HG03097 (cell line): Measurements from ENCODE around the gene PIGH.
"Not testable (repeated sequence)": the region's sequence is repeated elsewhere in the genome, so short reads cannot be mapped to it uniquely, and the experiment has no call there.

Experiments
- ATAC-seq: cut with Tn5 transposase; IDR thresholded peaks from one replicate; pipeline ENCODE4 v1.9.1; 2021; ENCODE audit not compliant: unreplicated experiment, low FRiP score

The PIGH gene, protein sequence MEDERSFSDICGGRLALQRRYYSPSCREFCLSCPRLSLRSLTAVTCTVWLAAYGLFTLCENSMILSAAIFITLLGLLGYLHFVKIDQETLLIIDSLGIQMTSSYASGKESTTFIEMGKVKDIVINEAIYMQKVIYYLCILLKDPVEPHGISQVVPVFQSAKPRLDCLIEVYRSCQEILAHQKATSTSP

GRCh38 chr14:67599698-67600561 is at the start of gene PIGH:
Gene PIGH (minus strand): TSS chr14:67600268. CDS start chr14:67600203, 65 bp downstream.
- ATAC-seq, result peak; percentile 86

GRCh38 chr14:67646131-67646530 is 46.1 kb upstream of the PIGH start:
- no peak for ATAC-seq

GRCh38 chr14:67645414-67645813 is 45.3 kb upstream of the PIGH start:
- ATAC-seq, result no peak

DNA sequence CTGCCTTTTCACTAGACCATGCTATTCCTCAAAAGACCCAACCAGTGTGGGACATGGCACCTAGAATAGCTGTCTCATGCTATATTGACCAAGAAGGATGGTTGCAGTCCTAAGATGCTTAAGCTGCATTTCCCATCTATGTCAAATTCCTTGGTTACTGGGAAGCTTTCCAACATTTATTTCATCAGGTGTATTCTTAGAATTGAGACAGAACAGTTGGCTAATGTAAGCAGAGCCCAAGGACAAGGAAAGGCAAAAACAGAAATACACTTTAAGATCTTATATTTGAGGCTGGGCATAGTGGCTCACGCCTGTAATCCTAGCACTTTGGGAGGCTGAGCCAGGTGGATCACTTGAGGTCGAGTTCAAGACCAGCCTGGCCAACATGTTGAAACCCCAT is 44.4 kb upstream of the PIGH start:
- ATAC-seq, result no peak

DNA sequence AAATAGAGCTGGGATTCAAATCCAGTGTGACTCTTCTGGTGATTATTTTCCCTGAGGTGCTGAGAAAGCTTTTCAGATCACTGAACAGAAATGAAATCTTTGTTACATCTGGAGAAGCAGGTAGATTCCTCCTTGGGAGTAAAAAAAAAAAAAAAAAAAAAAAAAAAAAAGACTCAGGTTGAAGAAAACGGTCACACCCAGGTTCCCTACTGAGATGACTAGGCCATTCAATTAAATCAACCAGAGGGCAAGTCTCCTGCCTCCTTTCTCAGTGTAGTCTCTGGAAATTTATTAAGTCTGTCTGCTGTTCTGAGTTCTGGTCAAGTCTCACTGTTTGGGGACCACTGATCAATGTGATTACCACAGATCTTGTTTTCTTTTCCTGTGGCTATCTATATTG is 43.6 kb upstream of the PIGH start:
- no peak for ATAC-seq

DNA sequence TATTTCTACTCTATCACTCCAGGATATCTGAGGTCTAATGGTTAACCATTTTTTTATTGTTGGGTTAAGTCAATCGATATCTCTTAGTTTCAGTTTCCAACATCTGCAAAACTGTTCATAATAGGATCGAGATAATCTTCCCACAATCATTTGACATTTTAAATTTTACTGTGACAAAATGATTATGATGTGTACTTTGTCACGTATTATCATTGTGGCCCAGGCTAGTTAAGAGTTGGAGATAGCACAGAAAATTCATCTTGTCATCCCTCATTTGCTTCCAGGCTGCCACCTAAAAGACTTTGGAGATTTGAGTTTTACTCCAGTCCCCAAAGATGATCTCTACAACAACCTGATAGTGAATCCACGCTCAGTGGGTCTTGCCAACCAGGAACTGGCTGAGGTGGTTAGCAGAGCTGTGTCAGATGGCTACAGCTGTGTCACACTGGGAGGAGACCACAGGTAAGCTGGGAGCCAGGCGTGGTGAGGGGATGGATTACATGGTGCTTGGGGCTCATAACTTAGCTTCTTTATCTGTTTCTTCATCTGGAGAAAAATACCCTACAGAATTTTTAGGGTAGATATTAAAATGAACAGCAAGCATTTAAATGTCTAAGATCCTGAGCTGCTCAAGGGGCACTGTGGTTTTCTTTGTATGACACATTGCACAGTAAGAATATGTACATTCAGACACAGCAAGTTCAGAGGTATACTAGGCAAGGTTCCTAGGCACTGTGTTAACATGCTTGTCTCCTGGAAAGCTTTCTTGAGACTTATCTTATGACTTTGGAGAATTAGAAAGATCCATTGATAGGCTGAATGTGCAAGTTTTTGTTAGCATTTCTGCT is 42.1 kb upstream of the PIGH start:
- no peak for ATAC-seq

- no peak for ATAC-seq
Measured at GRCh38 chr14:67641480-67641879, 41.4 kb upstream of the PIGH start.

DNA sequence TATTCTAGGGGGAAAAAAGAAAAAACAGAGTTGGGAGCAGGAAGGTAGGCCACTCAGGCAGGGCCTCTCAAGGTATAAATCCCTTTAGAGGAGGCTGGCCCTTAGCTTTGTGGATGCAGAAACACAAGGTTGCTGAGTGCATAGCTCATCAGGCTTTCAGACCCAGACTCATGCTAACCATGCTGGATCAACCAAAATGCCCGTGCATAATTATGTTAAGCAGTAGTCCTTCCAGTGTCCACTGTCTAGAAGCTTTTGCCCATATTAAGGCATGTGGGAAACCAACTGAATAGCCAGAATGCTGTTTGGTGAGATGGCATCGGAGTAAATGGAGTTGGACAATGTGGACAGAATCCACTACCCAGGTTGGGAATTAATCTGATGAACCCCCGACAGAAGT is 38.6 kb upstream of the PIGH start:
- ATAC-seq, result no peak

- no peak for ATAC-seq
Measured at GRCh38 chr14:67636361-67636919, 36.4 kb upstream of the PIGH start.

DNA sequence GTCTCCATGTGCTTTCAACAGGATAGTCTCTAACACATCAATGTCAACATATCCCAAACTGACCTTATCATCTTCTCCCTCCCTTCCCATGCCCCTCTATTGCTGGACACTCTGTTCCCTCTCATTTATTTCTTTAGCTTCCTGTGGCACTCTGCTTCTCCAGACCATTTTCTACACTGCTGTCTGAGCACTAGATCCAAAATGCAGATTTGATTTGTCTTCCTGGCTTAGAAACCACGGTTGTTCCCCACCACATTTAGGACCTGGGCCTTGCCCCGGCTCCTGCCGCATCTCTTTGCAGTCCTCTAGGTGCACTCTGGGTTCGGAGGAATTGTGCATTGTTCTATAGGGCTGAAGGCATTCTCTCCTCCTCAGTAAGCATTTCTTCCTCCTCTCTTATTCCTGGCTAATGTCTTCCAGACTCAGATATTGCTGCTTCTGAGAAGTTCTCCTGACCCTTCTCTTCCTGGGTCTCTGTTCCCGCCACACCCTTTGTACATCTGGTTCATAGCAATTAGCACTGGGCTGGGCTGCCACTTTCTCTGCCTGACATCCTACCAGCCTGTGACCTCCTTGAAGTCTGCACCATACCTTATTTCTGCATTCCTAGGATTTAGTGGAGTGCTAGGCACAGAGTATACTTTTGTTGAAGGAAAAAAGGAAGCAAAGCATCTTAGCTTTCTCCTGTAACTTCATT is 33.5 kb upstream of the PIGH start:
- no peak for ATAC-seq

GRCh38 chr14:67630938-67631337 is 30.9 kb upstream of the PIGH start:
- ATAC-seq, result no peak

GRCh38 chr14:67630186-67630585 is 30.1 kb upstream of the PIGH start:
- ATAC-seq, result no peak

DNA sequence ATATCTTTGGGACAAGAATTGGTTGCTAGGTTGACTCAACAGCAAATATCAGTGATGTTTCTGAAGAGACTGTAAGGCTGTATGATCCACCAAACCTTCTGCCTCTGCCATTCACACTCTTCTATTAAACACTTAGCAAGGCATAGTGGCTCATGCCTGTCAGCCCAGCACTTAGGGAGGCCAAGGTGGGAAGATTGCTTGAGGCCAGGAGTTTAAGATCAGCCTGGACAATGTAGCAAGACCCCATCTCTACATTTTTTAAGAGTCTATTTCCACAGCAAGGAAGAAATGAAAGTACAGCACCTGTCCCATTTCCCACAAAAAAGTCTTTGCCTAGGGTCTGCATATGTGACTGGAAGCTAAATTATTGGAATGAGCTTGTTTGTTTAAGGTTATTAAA is 27.5 kb upstream of the PIGH start:
- ATAC-seq, result no peak

DNA sequence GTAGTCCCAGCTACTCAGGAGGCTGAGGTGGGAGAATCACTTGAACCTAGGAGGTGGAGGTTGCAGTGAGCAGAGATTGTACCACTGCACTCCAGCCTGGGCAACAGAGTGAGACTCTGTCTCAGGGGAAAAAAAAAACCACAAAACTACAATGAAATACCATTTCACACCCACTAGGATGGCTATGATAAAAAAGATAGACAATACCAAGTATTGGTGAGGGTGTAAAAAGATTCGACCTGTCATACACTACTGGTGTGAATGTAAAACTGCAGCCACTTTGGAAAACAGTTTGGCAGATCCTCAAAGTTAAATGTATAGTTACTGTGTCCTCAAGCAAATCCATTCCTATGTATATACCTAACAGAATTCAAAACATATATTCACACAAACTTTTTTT is 26.1 kb upstream of the PIGH start:
- ATAC-seq, result not testable (repeated sequence)

DNA sequence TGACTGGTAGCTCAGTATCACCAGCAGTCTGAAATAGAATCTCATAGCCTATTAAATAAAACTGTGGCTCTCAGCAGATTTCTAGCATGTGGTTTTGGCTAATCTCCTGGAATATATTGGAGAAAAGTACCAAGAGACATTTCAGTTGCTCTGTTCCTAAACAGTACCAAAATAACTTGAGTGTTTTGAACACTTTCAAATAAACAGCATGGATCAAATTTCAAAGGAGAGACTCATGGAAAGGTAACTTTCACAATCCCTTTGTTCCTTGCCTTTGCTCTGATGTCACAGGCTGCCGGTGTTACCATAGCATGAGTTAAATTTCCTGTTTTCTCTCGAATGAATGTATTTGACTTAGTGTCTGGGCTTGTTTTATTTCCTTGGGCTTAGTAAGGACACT is 23.0 kb upstream of the PIGH start:
- no peak for ATAC-seq

GRCh38 chr14:67622675-67623074 is 22.6 kb upstream of the PIGH start:
- ATAC-seq, result no peak

DNA sequence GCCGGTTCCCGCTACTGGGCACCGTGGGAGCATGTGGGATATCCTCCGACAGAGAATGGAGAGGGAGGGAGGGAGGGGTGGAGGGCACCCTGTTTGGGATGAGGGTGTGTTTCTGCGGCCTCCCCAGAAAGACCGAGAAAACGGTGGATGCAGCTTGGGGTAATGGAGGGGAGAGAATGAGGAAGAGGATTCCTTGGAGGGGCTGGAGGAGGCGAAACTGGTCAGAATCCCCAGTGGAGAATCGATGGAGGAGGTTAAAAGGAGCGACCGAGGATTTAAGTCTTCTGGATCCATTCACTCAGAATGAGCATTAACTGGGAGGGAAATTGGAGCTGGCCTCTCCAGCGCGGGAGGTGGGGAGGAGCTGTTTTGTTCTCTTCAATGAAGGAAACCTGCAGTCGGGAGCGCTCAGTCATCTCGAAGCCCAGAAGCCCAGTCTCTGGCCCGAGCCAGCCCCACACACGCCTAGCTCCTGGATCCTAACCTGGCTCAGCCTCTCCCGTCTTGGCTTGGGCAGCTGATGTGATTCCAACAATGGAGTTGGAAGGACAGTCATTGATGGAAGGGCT is 20.2 kb upstream of the PIGH start:
- no peak for ATAC-seq

DNA sequence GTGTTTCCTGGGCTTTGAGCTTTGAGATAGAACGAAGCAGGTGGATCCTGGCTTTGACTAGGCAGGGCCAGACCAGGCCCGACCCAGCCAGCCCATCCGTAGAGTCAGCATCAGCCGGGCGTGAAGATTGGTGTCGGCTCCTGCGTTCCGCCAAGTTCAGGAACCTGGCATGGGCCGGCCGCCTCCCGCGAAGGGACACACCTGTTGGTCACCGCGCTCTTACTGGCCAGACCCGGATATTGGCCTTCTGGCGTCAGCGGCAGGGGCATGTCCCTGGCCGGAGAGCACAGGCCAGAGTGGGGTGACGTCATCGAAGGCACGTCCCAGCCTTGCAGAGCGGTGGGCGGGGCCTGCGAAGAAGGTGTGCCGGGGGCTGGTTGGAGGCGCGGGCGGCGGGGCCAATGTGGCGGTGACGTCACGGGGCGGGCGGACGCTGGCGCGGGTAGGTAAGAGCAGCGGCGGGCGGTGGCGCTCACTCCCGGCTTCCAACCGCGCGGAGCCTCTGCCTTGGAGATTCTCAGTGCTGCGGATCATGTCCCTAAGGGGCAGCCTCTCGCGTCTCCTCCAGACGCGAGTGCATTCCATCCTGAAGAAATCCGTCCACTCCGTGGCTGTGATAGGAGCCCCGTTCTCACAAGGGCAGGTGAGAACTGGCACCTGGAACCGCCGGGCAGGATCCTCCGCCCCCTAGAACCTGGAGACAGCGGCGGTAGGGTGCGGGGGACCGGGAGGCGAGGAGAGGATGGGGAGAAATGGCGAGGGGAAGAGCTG is 19.6 kb upstream of the PIGH start, which contains the start of gene ARG2:
Gene ARG2, plus strand, starts transcription at position 475 of the 771 bp plus-strand sequence. Its CDS starts 58 bp downstream, at position 533.
- peak; percentile 87 for ATAC-seq

DNA sequence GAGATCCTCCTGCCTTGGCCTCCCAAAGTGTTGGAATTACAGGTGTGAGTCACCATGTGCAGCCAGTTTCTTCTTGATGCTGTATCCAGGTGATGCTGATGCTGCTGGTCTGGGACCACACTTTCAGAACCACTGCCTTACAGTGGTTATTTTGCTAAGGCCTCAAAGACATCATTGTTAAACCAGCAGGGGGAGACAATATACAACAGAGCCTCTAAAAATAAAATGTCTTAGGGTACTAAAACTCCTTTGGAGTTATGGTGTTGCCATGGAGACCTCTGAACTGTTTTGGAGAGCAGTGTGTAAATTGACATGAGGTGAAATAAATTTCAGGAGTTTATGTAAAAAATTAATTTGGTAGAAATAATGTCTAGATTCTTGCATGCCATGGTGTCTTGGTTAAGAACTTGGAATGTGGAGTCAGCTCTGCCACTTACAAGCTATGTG is 18.6 kb upstream of the PIGH start:
- ATAC-seq, result no peak
